Stomach smooth muscle (tissue), 2 donors: ENCODE measurements around the gene SRSF3.
"Not testable (repeated sequence)": the region's sequence is repeated elsewhere in the genome, so short reads cannot be mapped to it uniquely, and the experiment has no call there.

Source experiments
- H3K27ac ChIP-seq: one replicate; pipeline ENCODE4 v1.7.0; 2013; ENCODE audit warnings: mild to moderate bottlenecking, low read length, inconsistent platforms
- H3K27me3 ChIP-seq, 2 donors: one replicate each; pipeline ENCODE4 v1.7.0; 2013; ENCODE audit warnings: low read length in 2 of 2; ENCODE audit not compliant: insufficient read depth in 2 of 2, control insufficient read depth in 1 of 2
- H3K36me3 ChIP-seq, 2 donors: one replicate each; pipeline ENCODE4 v1.7.0; 2013; ENCODE audit warnings: low read length in 2 of 2; ENCODE audit not compliant: control insufficient read depth in 2 of 2, insufficient read depth in 2 of 2
- H3K4me1 ChIP-seq: one replicate; pipeline ENCODE4 v1.7.0; 2013; ENCODE audit warnings: low read length; ENCODE audit not compliant: control insufficient read depth, insufficient read depth
- H3K4me3 ChIP-seq, 2 donors: one replicate each; pipeline ENCODE4 v1.7.0; 2013; ENCODE audit warnings: low read length in 2 of 2
- H3K9ac ChIP-seq, 2 donors: one replicate each; pipeline ENCODE4 v1.7.0; 2013; ENCODE audit warnings: low read length in 2 of 2, mild to moderate bottlenecking in 1 of 2
- H3K9me3 ChIP-seq, 2 donors: one replicate each; pipeline ENCODE4 v1.7.0; 2013; ENCODE audit warnings: low read length in 2 of 2; ENCODE audit not compliant: control insufficient read depth in 2 of 2
- donor health status: healthy.
- donor health status: Pancreatic carcinoma.

SRSF3 gene

GRCh38 chr6:36559011-36559793, 35.0 kb upstream of the SRSF3 start:
- H3K9ac ChIP-seq, result no peak overlapping the region
- no peaks in the 10 kb centered on the region for H3K9me3 ChIP-seq
- peaks cover 4% of the 10 kb centered on the region for H3K4me1 ChIP-seq
- H3K4me3 ChIP-seq, result no peak overlapping the region
- H3K27ac ChIP-seq, result no peak overlapping the region
- H3K27me3 ChIP-seq, result no peaks in the 10 kb centered on the region
- no peaks in the 10 kb centered on the region for H3K36me3 ChIP-seq

- Histone ChIP-seq H3K9me3 (no peaks in the 10 kb centered on the region), H3K36me3 (no peaks in the 10 kb centered on the region), H3K4me1 (no peaks in the 10 kb centered on the region), H3K4me3 (no peak overlapping the region), H3K27me3 (no peaks in the 10 kb centered on the region), H3K27ac (no peak overlapping the region), H3K9ac (no peak overlapping the region)
Observed at GRCh38 chr6:36560822-36561221, 33.3 kb upstream of the SRSF3 start.

- H3K27me3 ChIP-seq, result no peaks in the 10 kb centered on the region
- no peaks in the 10 kb centered on the region for H3K4me1 ChIP-seq
- H3K36me3 ChIP-seq, result no peaks in the 10 kb centered on the region
- H3K9ac ChIP-seq, result no peak overlapping the region
- H3K9me3 ChIP-seq, result no peaks in the 10 kb centered on the region
- H3K27ac ChIP-seq, result no peak overlapping the region
- no peak overlapping the region for H3K4me3 ChIP-seq
Observed at GRCh38 chr6:36563237-36563927, 30.8 kb upstream of the SRSF3 start.

- Histone ChIP-seq H3K9me3 (no peaks in the 10 kb centered on the region), H3K27ac (no peak overlapping the region), H3K4me3 (no peak overlapping the region), H3K9ac (no peak overlapping the region), H3K27me3 (no peaks in the 10 kb centered on the region), H3K36me3 (no peaks in the 10 kb centered on the region), H3K4me1 (no peaks in the 10 kb centered on the region)
Observed at GRCh38 chr6:36563928-36564284, 30.3 kb upstream of the SRSF3 start.

- Histone ChIP-seq H3K27ac (no peak overlapping the region), H3K9me3 (no peaks in the 10 kb centered on the region), H3K4me3 (no peak overlapping the region), H3K9ac (no peak overlapping the region), H3K36me3 (no peaks in the 10 kb centered on the region), H3K27me3 (no peaks in the 10 kb centered on the region), H3K4me1 (no peaks in the 10 kb centered on the region)
Observed at GRCh38 chr6:36566418-36566905, 27.7 kb upstream of the SRSF3 start.

- Histone ChIP-seq H3K9me3 (no peaks in the 10 kb centered on the region), H3K4me1 (no peaks in the 10 kb centered on the region), H3K36me3 (no peaks in the 10 kb centered on the region), H3K27ac (no peak overlapping the region), H3K4me3 (no peak overlapping the region), H3K27me3 (no peaks in the 10 kb centered on the region), H3K9ac (no peak overlapping the region)
Observed at GRCh38 chr6:36570264-36570663, 23.9 kb upstream of the SRSF3 start.

- Histone ChIP-seq H3K9me3 (no peaks in the 10 kb centered on the region), H3K36me3 (no peaks in the 10 kb centered on the region), H3K27me3 (no peaks in the 10 kb centered on the region), H3K9ac (no peak overlapping the region), H3K27ac (no peak overlapping the region), H3K4me3 (no peak overlapping the region), H3K4me1 (no peaks in the 10 kb centered on the region)
Observed at GRCh38 chr6:36571122-36572043, 22.8 kb upstream of the SRSF3 start.

- not testable (repeated sequence) for H3K27ac ChIP-seq, H3K4me1 ChIP-seq, H3K9ac ChIP-seq, H3K36me3 ChIP-seq, H3K9me3 ChIP-seq, H3K4me3 ChIP-seq, H3K27me3 ChIP-seq
Observed at GRCh38 chr6:36572353-36573311, 21.5 kb upstream of the SRSF3 start.

- no peak overlapping the region for H3K9ac ChIP-seq
- H3K27ac ChIP-seq, result no peak overlapping the region
- H3K4me1 ChIP-seq, result peaks cover 3% of the 10 kb centered on the region
- no peaks in the 10 kb centered on the region for H3K27me3 ChIP-seq
- H3K36me3 ChIP-seq, result no peaks in the 10 kb centered on the region
- H3K4me3 ChIP-seq, result no peak overlapping the region
- H3K9me3 ChIP-seq, result no peaks in the 10 kb centered on the region
Observed at GRCh38 chr6:36574679-36575078, 19.5 kb upstream of the SRSF3 start.

- H3K4me1 ChIP-seq, result peaks cover 9% of the 10 kb centered on the region
- H3K27me3 ChIP-seq, result no peaks in the 10 kb centered on the region
- no peak overlapping the region for H3K9ac ChIP-seq
- H3K27ac ChIP-seq, result no peak overlapping the region
- no peak overlapping the region for H3K4me3 ChIP-seq
- H3K9me3 ChIP-seq, result no peaks in the 10 kb centered on the region
- H3K36me3 ChIP-seq, result no peaks in the 10 kb centered on the region
Observed at GRCh38 chr6:36576578-36576977, 17.6 kb upstream of the SRSF3 start.
